HEK293T (cell line): Measurements from ENCODE around the gene WNK2.
"Not testable (repeated sequence)": the region's sequence is repeated elsewhere in the genome, so short reads cannot be mapped to it uniquely, and the experiment has no call there.

ENCODE experiments used
- CTCF ChIA-PET: fragments of 350-600 bp; formaldehyde crosslinking; extraction: SDS; loops from one replicate; lab custom pipeline; 2021; ENCODE audit warnings: antibody characterized with exemption, inconsistent platforms; lab: Yijun Ruan, JAX
- POLR2A ChIA-PET: fragments of 350-600 bp; formaldehyde crosslinking; extraction: SDS; loops from one replicate; lab custom pipeline; 2020; ENCODE audit warnings: antibody characterized with exemption, inconsistent platforms; lab: Yijun Ruan, JAX
- DNase-seq: peaks from one replicate; pipeline ENCODE4 v3.0.0; 2012; ENCODE audit warnings: mixed read lengths; ENCODE audit errors: extremely low spot score
- ARNT ChIP-seq: fragments of 450-650 bp; IDR thresholded peaks from 2 replicates; pipeline ENCODE4 v1.6.1; 2017; ENCODE audit warnings: mild to moderate bottlenecking
- BHLHE40 ChIP-seq: fragments of 450-650 bp; IDR thresholded peaks from 2 replicates; pipeline ENCODE4 v1.6.1; 2016; ENCODE audit warnings: mild to moderate bottlenecking, moderate library complexity, borderline replicate concordance
- CTBP1 ChIP-seq: fragments of 450-650 bp; IDR thresholded peaks from 2 replicates; pipeline ENCODE4 v1.6.1; 2016; ENCODE audit warnings: borderline replicate concordance
- ELF4 ChIP-seq: fragments of 450-650 bp; IDR thresholded peaks from 2 replicates; pipeline ENCODE4 v1.6.1; 2017; ENCODE audit warnings: antibody characterized with exemption
- FOXA1 ChIP-seq: fragments of 450-650 bp; IDR thresholded peaks from 2 replicates; pipeline ENCODE4 v1.6.1; 2016; ENCODE audit warnings: mild to moderate bottlenecking
- FOXK2 ChIP-seq: fragments of 450-650 bp; IDR thresholded peaks from 2 replicates; pipeline ENCODE4 v1.6.1; 2016; ENCODE audit warnings: mild to moderate bottlenecking
- FOXM1 ChIP-seq: fragments of 450-650 bp; IDR thresholded peaks from 2 replicates; pipeline ENCODE4 v1.6.1; 2017; ENCODE audit warnings: mild to moderate bottlenecking, borderline replicate concordance
- HDGF ChIP-seq: fragments of 450-650 bp; IDR thresholded peaks from 2 replicates; pipeline ENCODE4 v1.6.1; 2017; ENCODE audit warnings: antibody characterized with exemption, borderline replicate concordance
- L3MBTL2 ChIP-seq: fragments of 450-650 bp; conservative IDR thresholded peaks from 2 replicates; pipeline ENCODE4 v1.6.1; 2016; ENCODE audit warnings: mild to moderate bottlenecking
- LEF1 ChIP-seq: fragments of 450-650 bp; IDR thresholded peaks from 2 replicates; pipeline ENCODE4 v1.6.1; 2017; ENCODE audit warnings: mild to moderate bottlenecking, borderline replicate concordance
- NFRKB ChIP-seq: fragments of 450-650 bp; IDR thresholded peaks from 2 replicates; pipeline ENCODE4 v1.6.1; 2016; ENCODE audit warnings: mild to moderate bottlenecking, moderate library complexity
- SP1 ChIP-seq: fragments of 450-650 bp; IDR thresholded peaks from 2 replicates; pipeline ENCODE4 v1.6.1; 2017
- SUZ12 ChIP-seq: fragments of 450-650 bp; IDR thresholded peaks from 2 replicates; pipeline ENCODE4 v1.6.1; 2016; ENCODE audit warnings: mild to moderate bottlenecking
- TARDBP ChIP-seq: fragments of 450-650 bp; IDR thresholded peaks from 2 replicates; pipeline ENCODE4 v1.6.1; 2016
- ZNF384 ChIP-seq: fragments of 450-650 bp; IDR thresholded peaks from 2 replicates; pipeline ENCODE4 v1.6.1; 2016
- TF ChIP-seq, protein P1 (sequence below): fragments of 450-650 bp; IDR thresholded peaks from 2 replicates; pipeline ENCODE4 v1.6.1; 2016

Gene WNK2

DNA sequence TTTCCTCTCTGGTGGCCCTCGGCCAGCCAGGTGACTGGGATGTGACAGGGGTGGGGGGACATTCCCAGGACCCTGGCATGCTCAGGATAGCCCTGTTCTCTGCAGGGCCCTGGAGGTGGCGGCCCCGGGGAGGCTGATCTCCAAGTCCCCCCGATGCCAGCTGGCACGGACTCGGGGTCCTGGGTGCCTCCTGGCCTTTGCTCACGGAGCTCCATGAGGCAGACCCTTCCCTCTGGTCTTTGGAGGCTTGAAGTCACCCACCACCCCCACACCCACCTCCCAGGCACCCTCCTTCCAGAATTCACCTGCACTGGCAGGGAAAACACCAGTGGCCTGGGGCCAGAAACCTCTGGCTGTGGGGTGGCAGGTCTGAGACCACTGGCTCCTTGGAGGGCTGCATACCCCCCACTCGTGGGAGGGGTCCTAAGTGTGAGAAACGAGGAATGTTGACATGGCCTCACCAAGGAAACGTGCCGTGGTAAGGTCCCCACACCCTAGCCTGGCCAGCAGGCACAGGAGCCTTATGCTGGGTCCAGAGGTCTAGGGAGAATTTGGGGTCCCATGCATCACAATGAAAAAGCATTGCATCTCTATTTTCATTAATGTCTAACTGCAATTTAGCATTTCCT, 136.8 kb downstream of the WNK2 start:
- TF ChIP-seq ZNF384 (no peak), FOXA1 (no peak), L3MBTL2 (no peak), CTBP1 (no peak)
- DNase-seq, result no peak
- ChIA-PET CTCF (no interaction called here), POLR2A (no interaction called here)

DNA sequence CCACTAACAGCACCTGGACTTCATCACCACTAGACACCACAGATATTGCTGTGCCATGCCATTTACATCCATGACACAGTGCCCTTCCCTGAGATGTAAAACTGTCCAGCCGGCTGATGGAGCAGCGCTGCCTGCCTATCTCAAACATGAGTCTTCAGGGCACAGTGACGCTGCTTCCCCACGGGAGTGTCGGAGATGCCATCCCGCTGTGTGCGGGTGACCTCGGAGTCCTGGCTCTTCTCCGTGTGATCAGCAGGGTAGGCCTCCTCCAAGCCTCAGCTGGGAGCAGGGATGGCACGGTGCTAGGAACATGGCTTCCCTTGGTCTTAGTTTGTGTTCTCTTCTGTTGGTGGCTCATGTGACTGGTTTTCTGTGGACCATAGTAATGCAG, 137.3 kb downstream of the WNK2 start:
- no peak for DNase-seq
- TF ChIP-seq FOXA1 (no peak), SUZ12 (no peak), NFRKB (no peak)
- ChIA-PET POLR2A (no interaction called here), CTCF (no interaction called here)

DNA sequence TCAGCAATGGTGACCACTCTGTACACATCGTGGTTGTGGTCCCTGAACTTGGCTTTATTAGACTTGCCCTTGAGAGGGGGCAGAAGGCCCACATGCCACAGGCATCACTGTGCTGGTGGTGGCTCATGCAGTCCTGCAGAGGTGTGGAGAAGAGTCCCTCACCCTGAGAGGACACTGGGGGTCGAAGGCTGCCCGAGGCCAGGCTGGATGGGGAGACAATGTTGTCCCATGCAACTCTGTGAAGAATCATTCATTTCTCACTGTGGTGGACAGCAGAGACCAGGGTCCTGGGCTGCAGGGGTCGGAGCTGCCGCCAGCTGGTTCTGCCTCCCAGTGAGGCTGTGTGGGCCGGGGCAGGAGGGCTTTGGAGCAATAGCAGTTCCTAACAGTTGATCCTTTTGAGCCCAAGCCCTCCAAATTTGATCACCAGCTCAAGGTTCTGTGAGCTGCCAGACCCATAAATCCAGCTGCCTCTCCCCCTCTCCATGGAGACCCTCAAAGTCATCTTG, 139.6 kb downstream of the WNK2 start:
- POLR2A ChIA-PET, DNase-seq, CTCF ChIA-PET: not testable (repeated sequence)

DNA sequence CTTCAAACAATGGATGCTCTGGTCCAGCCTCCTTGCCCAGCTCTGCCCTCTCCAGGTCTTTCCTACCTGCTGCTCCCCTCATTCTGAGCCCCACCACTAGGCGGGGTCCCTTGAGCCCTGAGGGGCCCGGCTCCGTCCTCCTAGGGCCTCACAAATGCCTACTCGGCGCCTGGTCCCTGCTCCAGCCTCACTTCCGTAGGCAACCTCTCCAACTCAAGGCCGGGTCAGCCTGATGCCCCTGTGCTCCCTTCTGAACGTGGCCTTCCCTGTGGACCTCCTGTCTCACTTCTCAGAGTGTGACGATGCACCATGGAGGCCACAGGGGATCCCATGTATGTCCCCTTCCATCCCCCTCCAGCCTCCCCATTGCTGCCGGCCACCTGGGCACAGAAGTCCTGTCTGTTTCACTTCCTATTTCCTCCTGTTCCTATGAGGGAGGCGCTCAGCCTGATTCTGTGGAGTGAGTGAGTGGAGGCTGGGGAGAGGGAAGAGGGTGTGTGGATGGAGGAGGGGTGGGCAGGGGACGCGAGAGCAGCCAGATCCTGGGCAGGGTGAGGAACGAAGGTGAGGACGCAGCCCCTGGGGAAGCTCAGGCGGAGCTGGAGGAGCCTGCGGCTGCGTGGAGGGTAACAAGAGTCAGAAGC, 140.4 kb downstream of the WNK2 start:
- DNase-seq, result no peak
- POLR2A ChIA-PET, result no interaction called here
- TF ChIP-seq SP1 (no peak), NFRKB (no peak), HDGF (no peak), ELF4 (no peak), BHLHE40 (no peak), TARDBP (no peak), SUZ12 (no peak), CTBP1 (no peak), FOXK2 (no peak), L3MBTL2 (no peak), ARNT (no peak), FOXM1 (no peak), ZNF384 (no peak), LEF1 (no peak), FOXA1 (no peak)
- TF ChIP-seq, protein P1, sequence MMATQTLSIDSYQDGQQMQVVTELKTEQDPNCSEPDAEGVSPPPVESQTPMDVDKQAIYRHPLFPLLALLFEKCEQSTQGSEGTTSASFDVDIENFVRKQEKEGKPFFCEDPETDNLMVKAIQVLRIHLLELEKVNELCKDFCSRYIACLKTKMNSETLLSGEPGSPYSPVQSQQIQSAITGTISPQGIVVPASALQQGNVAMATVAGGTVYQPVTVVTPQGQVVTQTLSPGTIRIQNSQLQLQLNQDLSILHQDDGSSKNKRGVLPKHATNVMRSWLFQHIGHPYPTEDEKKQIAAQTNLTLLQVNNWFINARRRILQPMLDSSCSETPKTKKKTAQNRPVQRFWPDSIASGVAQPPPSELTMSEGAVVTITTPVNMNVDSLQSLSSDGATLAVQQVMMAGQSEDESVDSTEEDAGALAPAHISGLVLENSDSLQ, result no peak
- CTCF ChIA-PET, result no interaction called here

DNA sequence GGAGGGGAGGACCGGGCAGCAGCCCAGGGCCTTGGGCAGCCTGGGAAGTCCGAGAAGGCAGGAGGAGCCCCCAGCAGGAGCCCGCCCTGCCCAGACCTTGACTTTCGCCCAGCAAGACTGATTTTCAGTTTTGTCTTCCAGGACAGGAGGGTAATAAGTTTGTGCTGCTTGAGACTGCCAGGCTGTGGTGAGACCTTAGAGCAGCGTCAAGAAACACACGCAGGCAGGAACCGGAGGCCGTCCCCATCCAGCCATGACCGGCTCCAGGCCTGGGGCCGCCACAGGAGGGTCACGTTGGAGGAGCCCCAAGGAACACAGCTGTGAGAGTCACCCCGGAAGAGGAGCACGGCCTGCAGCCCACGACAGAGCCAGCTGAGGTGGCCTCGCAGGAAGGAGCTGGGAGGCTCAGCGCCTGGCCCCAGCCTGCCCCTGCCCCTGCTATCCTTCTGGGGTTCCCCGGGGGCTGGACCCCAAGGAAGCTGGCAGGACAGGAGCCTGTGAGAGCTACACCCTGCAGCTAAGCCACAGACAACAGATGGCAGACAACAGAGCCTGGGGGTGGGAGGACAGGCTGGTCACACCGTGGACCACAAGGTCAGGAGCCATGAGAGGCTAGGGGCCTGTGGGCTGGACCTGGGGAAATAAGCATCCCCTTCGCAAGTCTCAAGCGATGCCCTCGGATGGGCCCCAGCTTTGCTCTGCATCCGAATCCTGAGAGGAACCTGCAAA, 141.5 kb downstream of the WNK2 start:
- DNase-seq, result no peak
- TF ChIP-seq L3MBTL2 (no peak), NFRKB (no peak), ARNT (no peak), TARDBP (no peak), LEF1 (no peak), BHLHE40 (no peak), SUZ12 (no peak), FOXA1 (no peak), HDGF (no peak), FOXM1 (no peak), ZNF384 (no peak), FOXK2 (no peak), ELF4 (no peak), CTBP1 (no peak), SP1 (no peak)
- TF ChIP-seq, protein P1, result no peak
- CTCF ChIA-PET, result interaction anchor here (0.5 kb wide), 1 partner anchor 20 kb away, joined by 3 read pairs; no protein-coding TSS in a partner anchor
- POLR2A ChIA-PET, result no interaction called here

DNA sequence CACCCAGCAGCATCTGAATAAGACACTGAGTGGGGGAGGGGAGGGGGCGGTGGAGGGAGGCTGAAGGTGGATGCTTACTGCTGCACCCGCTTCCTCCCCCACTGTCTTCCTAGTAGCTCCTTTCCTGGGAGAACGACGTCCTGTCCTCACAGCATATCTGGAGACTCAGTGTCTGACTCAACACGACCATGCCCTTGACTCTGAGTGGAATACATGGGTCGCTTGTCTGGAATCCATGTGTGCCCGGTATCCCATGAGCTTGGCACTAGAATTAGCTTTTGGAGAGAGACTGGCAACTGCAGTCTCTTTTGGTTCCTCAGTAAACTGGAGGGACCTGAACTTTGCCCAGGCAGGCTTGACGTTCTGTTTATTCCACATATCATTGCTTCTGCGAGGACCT, 142.1 kb downstream of the WNK2 start:
- no peak for DNase-seq
- no peak for TF ChIP-seq ELF4
- TF ChIP-seq L3MBTL2, result no peak
- no peak for TF ChIP-seq TARDBP
- TF ChIP-seq ZNF384, result no peak
- no peak for TF ChIP-seq SUZ12
- TF ChIP-seq FOXK2, result no peak
- no peak for TF ChIP-seq BHLHE40
- no peak for TF ChIP-seq HDGF
- no peak for TF ChIP-seq CTBP1
- TF ChIP-seq NFRKB, result no peak
- no peak for TF ChIP-seq LEF1
- TF ChIP-seq ARNT, result no peak
- no peak for TF ChIP-seq FOXA1
- TF ChIP-seq, protein P1, result no peak
- no peak for TF ChIP-seq FOXM1
- TF ChIP-seq SP1, result no peak
- ChIA-PET POLR2A (no interaction called here), CTCF (interaction anchor here (0.5 kb wide), 1 partner anchor 20 kb away, joined by 3 read pairs; no protein-coding TSS in a partner anchor)
